PC-3 (cell line): ENCODE results near the gene WDR19. TPM values are rescaled to one million over a fixed set of nuclear protein-coding genes. Genes with fewer than 3 reads are reported as not detected.

Experiments
- ATAC-seq: fragments of 200-7000 bp; cut with Tn5 transposase; 2 replicates; pipeline ENCODE4 v1.9.1; 2020; ENCODE audit warnings: mild to moderate bottlenecking, moderate library complexity
- BruUV-seq: library from RNA; stranded (reverse); fragments of 400-500 nt; replicated peaks from 2 replicates; lab custom pipeline; 2021; lab: Mats Ljungman, UMichigan
- CTCF ChIA-PET: fragments of 300-600 bp; sonication (Branson Sonifier 250); formaldehyde crosslinking; loops from one replicate; lab custom pipeline; 2022; ENCODE audit warnings: antibody characterized with exemption; lab: Charles Lee
- POLR2A ChIA-PET: fragments of 300-600 bp; sonication (Branson Sonifier 250); formaldehyde crosslinking; loops from one replicate; lab custom pipeline; 2022; ENCODE audit warnings: antibody characterized with exemption; ENCODE audit not compliant: unreplicated experiment; lab: Charles Lee
- DNase-seq: peaks from one replicate; pipeline ENCODE4 v3.0.0-alpha.2; 2015
- H2AFZ ChIP-seq: fragments of 300-600 bp; sonication (generic); 2 replicates; pipeline ENCODE4 v1.6.0; 2016; ENCODE audit warnings: antibody characterized with exemption, low read length
- H3F3A ChIP-seq: fragments of 300-600 bp; sonication (generic); one replicate; pipeline ENCODE4 v1.6.0; 2017; ENCODE audit warnings: antibody characterized with exemption, low read length, control low read depth, mild to moderate bottlenecking; ENCODE audit not compliant: unreplicated experiment
- H3K27ac ChIP-seq: fragments of 300-600 bp; sonication (generic); 2 replicates; pipeline ENCODE4 v1.5.1; 2016; ENCODE audit warnings: mild to moderate bottlenecking, low read length
- H3K27me3 ChIP-seq: fragments of 300-600 bp; sonication (generic); 2 replicates; pipeline ENCODE4 v1.6.1; 2016; ENCODE audit warnings: low read length, mixed read lengths
- H3K36me3 ChIP-seq: fragments of 300-600 bp; sonication (generic); 2 replicates; pipeline ENCODE4 v1.6.1; 2016; ENCODE audit warnings: low read depth, mixed run types, low read length, mixed read lengths
- H3K4me1 ChIP-seq: fragments of 300-600 bp; sonication (generic); 2 replicates; pipeline ENCODE4 v1.5.1; 2016; ENCODE audit warnings: low read length; ENCODE audit not compliant: insufficient read depth
- H3K4me2 ChIP-seq: fragments of 300-600 bp; sonication (generic); 2 replicates; pipeline ENCODE4 v1.6.0; 2016; ENCODE audit warnings: low read length
- H3K4me3 ChIP-seq: fragments of 300-600 bp; sonication (generic); 2 replicates; pipeline ENCODE4 v1.5.1; 2016; ENCODE audit warnings: mild to moderate bottlenecking, low read length, mixed read lengths
- H3K79me2 ChIP-seq: fragments of 300-600 bp; sonication (generic); 2 replicates; pipeline ENCODE4 v1.6.1; 2017; ENCODE audit warnings: low read length, mixed read lengths
- H3K9ac ChIP-seq: fragments of 300-600 bp; sonication (generic); 2 replicates; pipeline ENCODE4 v1.6.0; 2016; ENCODE audit warnings: mild to moderate bottlenecking, low read length
- H3K9me2 ChIP-seq: fragments of 300-600 bp; sonication (generic); replicated peaks from 2 replicates; pipeline ENCODE4 v1.6.1; 2016; ENCODE audit warnings: mixed run types, low read length, mixed read lengths
- H3K9me3 ChIP-seq: fragments of 300-600 bp; sonication (generic); 2 replicates; pipeline ENCODE4 v1.6.1; 2016; ENCODE audit warnings: low read length, mixed read lengths
- H4K20me1 ChIP-seq: fragments of 300-600 bp; sonication (generic); 2 replicates; pipeline ENCODE4 v1.6.1; 2016; ENCODE audit warnings: low read length, mixed read lengths
- CTCF ChIP-seq: fragments of 300-600 bp; sonication (generic); conservative IDR thresholded peaks from 2 replicates; pipeline ENCODE4 v1.5.1; 2017; ENCODE audit warnings: antibody characterized with exemption, low read depth, mild to moderate bottlenecking, low read length
- EZH2 ChIP-seq: fragments of 300-600 bp; sonication (generic); IDR thresholded peaks from one replicate; pipeline ENCODE4 v1.6.1; 2017; ENCODE audit warnings: antibody characterized with exemption, mild to moderate bottlenecking, low read length; ENCODE audit not compliant: unreplicated experiment
- EZH2phosphoT487 ChIP-seq: fragments of 300-600 bp; sonication (generic); IDR thresholded peaks from 2 replicates; pipeline ENCODE4 v1.6.1; 2018; ENCODE audit warnings: mild to moderate bottlenecking, antibody characterized with exemption, low read length, borderline replicate concordance
- intact Hi-C: fragments of 100-400 bp; cut with micrococcal nuclease; formaldehyde crosslinking; loops from 2 replicates; pipeline ENCODE4 v1.9.0; 2023
- total RNA-seq: library from RNA; depleted of rRNA; stranded (reverse); fragments of >200 nt; gene quantifications from 2 replicates; pipeline ENCODE4 v1.2.3, GENCODE V29; 2014

WDR19 gene
- total RNA-seq, 1 experiment from 2014 or later, result 11.0 TPM

DNA sequence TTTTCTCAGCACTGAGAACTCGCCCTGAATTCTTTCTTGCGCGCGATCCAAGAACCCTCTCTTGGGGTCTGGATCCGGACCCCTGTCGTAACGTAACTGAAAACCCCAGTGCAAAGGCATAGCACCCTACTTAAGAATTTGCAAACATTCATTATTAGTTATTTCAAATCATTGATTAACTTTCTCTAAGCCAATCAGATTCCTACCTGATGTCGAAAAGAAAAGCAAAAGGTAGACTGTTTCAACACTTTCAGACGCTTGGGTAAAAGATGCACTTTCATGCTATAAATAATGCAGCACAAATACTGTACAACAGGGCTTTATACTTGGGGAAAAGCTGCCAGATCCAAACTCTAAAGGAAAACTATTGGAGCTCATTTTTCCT lies 817 bp upstream of the WDR19 start:
- no peak for ATAC-seq
- H3K4me2 ChIP-seq, result peak overlapping the region; percentile 88
- H3K27me3 ChIP-seq, result no peaks in the 10 kb centered on the region
- peak overlapping the region; percentile 95 for H2AFZ ChIP-seq
- H4K20me1 ChIP-seq, result no peaks in the 10 kb centered on the region
- peak overlapping the region; percentile 61 for H3K9ac ChIP-seq
- CTCF ChIA-PET, result interaction anchor here (0.6 to 0.7 kb wide), 2 partner anchors 18 to 430 kb away, joined by 3 to 6 read pairs; no protein-coding TSS in a partner anchor
- TSS peak; percentile 90 for BruUV-seq
- no peaks in the 10 kb centered on the region for H3K9me3 ChIP-seq
- no peaks in the 10 kb centered on the region for H3F3A ChIP-seq
- peak overlapping the region; percentile 69 for H3K4me3 ChIP-seq
- no peaks in the 10 kb centered on the region for H3K9me2 ChIP-seq
- no peaks in the 10 kb centered on the region for H3K79me2 ChIP-seq
- POLR2A ChIA-PET, result interaction anchor here (0.7 kb wide), 1 partner anchor 233 kb away, joined by 9 read pairs; no protein-coding TSS in a partner anchor
- no peak overlapping the region for H3K27ac ChIP-seq
- DNase-seq, result no peak
- peaks cover 9% of the 10 kb centered on the region; the same call in 1 of the 2 replicates for H3K4me1 ChIP-seq
- no peaks in the 10 kb centered on the region for H3K36me3 ChIP-seq
- intact Hi-C loops, result loop anchor here (5.0 kb wide), 1 partner anchor 149 kb away; the partner anchor contains the start of gene TMEM156
- TF ChIP-seq EZH2 (no peak), CTCF (no peak), EZH2phosphoT487 (no peak)

- no TSS peak for BruUV-seq
- no peak for ATAC-seq
- no peak overlapping the region for H3K4me2 ChIP-seq
- H3K9me2 ChIP-seq, result no peaks in the 10 kb centered on the region
- no peaks in the 10 kb centered on the region for H3K36me3 ChIP-seq
- no peaks in the 10 kb centered on the region for H4K20me1 ChIP-seq
- H3K79me2 ChIP-seq, result no peaks in the 10 kb centered on the region
- no peaks in the 10 kb centered on the region for H3K9me3 ChIP-seq
- H3F3A ChIP-seq, result no peaks in the 10 kb centered on the region
- H3K4me3 ChIP-seq, result no peak overlapping the region
- ChIA-PET POLR2A (no interaction called here), CTCF (no interaction called here)
- no peak for TF ChIP-seq CTCF
- TF ChIP-seq EZH2, result no peak
- no peak for TF ChIP-seq EZH2phosphoT487
- H3K27me3 ChIP-seq, result no peaks in the 10 kb centered on the region
- no peaks in the 10 kb centered on the region for H3K4me1 ChIP-seq
- DNase-seq, result no peak
- H2AFZ ChIP-seq, result no peak overlapping the region
- intact Hi-C loops, result no loop called here
- no peak overlapping the region for H3K27ac ChIP-seq
- no peak overlapping the region for H3K9ac ChIP-seq
Measured at GRCh38 chr4:39201963-39202362, 19.6 kb downstream of the WDR19 start.

- DNase-seq, result no peak
- H4K20me1 ChIP-seq, result no peaks in the 10 kb centered on the region
- no peaks in the 10 kb centered on the region for H3K9me3 ChIP-seq
- no TSS peak for BruUV-seq
- H2AFZ ChIP-seq, result no peak overlapping the region
- H3K27me3 ChIP-seq, result no peaks in the 10 kb centered on the region
- H3K36me3 ChIP-seq, result no peaks in the 10 kb centered on the region
- no peaks in the 10 kb centered on the region for H3K9me2 ChIP-seq
- H3K9ac ChIP-seq, result no peak overlapping the region
- no peak overlapping the region for H3K27ac ChIP-seq
- no peaks in the 10 kb centered on the region for H3F3A ChIP-seq
- intact Hi-C loops, result no loop called here
- ATAC-seq, result no peak
- H3K4me3 ChIP-seq, result no peak overlapping the region
- H3K4me2 ChIP-seq, result no peak overlapping the region
- H3K4me1 ChIP-seq, result no peaks in the 10 kb centered on the region
- CTCF ChIA-PET, result no interaction called here
- POLR2A ChIA-PET, result no interaction called here
- H3K79me2 ChIP-seq, result no peaks in the 10 kb centered on the region
- no peak for TF ChIP-seq EZH2phosphoT487
- TF ChIP-seq EZH2, result no peak
- no peak for TF ChIP-seq CTCF
Measured at GRCh38 chr4:39204543-39204942, 22.2 kb downstream of the WDR19 start.
